Measurements from ENCODE around the gene MDFI. TPM values are rescaled to one million over a fixed set of nuclear protein-coding genes. Genes with fewer than 3 reads are reported as not detected.

The MDFI gene
- total RNA-seq, 1 experiment from 2014 or later: 0.36 TPM

- peak; percentile 26 for DNase-seq (ENCODE audit: low spot score)
These were observed 49.4 kb downstream of the MDFI start for GRCh38 chr6:41687501-41688175.

GRCh38 chr6:41688256-41688965 lies 50.1 kb downstream of the MDFI start:
- no peak for DNase-seq (ENCODE audit: low spot score)

- no peak for DNase-seq (ENCODE audit: low spot score)
These were observed 51.1 kb downstream of the MDFI start for GRCh38 chr6:41689171-41690008.

- no peak for DNase-seq (ENCODE audit: low spot score)
These were observed 52.5 kb downstream of the MDFI start for GRCh38 chr6:41690541-41691330.

GRCh38 chr6:41691426-41692079 lies 53.3 kb downstream of the MDFI start:
- DNase-seq (ENCODE audit: low spot score): no peak

- DNase-seq (ENCODE audit: low spot score): no peak
These were observed 53.9 kb downstream of the MDFI start for GRCh38 chr6:41692080-41692675.

- no peak for DNase-seq (ENCODE audit: low spot score)
These were observed 54.5 kb downstream of the MDFI start for GRCh38 chr6:41692730-41693129.

GRCh38 chr6:41693281-41694240 lies 55.3 kb downstream of the MDFI start:
- no peak for DNase-seq (ENCODE audit: low spot score)

GRCh38 chr6:41694815-41695526 lies 56.7 kb downstream of the MDFI start:
- DNase-seq (ENCODE audit: low spot score): no peak

GRCh38 chr6:41695825-41696224 lies 57.6 kb downstream of the MDFI start:
- DNase-seq (ENCODE audit: low spot score): no peak

- no peak for DNase-seq (ENCODE audit: low spot score)
These were observed 58.5 kb downstream of the MDFI start for GRCh38 chr6:41696788-41697187.

- no peak for DNase-seq (ENCODE audit: low spot score)
These were observed 59.9 kb downstream of the MDFI start for GRCh38 chr6:41697861-41698781.

GRCh38 chr6:41699063-41699462 lies 60.8 kb downstream of the MDFI start:
- no peak for DNase-seq (ENCODE audit: low spot score)

GRCh38 chr6:41700463-41701347 lies 62.4 kb downstream of the MDFI start:
- no peak for DNase-seq (ENCODE audit: low spot score)

GRCh38 chr6:41702089-41702745 lies 63.9 kb downstream of the MDFI start:
- DNase-seq (ENCODE audit: low spot score): no peak

Measured in HT-29 (cell line).